ENCODE data around the gene ADAMTS5.

- TF ChIP-seq CTCF (IDR thresholded peaks at IDR 0.05) (no peak), POLR2A (IDR thresholded peaks at IDR 0.05) (no peak)
These were observed 8.1 kb downstream of the ADAMTS5 start for GRCh38 chr21:26958788-26959187.
